ENCODE data around the gene SHROOM3. TPM values are rescaled to one million over a fixed set of nuclear protein-coding genes. Genes with fewer than 3 reads are reported as not detected.

The SHROOM3 gene
- total and polyA plus RNA-seq, 8 donors: 6.1 to 212 (median 77.6) TPM

DNA sequence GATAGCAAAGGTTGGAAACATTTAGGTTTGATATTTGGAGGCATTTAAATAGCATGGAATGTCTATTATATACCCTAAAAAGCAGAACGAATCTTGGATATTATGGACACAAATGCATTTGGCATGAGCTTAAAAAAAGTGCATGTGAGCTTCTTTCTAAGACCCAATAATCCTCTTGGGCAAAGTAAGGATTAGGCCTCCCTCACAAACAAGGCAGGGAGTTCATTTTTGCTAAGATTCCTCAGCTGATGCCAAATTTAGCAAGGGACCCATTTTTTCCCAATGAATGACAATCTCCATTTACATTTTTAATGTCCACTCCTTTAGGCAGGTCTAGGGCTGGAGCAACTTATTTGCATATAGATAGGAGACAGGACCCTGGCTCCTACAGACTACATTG is 263.1 kb downstream of the SHROOM3 start:
- peaks cover 35 to 90% (median 66%) of the 10 kb centered on the region in 4 donors for H3K4me1 ChIP-seq
- TF ChIP-seq POLR2AphosphoS5 (IDR thresholded peaks at IDR 0.05): no peak
- no peak for TF ChIP-seq EP300 (IDR thresholded peaks at IDR 0.05)
- TF ChIP-seq, protein P1, sequence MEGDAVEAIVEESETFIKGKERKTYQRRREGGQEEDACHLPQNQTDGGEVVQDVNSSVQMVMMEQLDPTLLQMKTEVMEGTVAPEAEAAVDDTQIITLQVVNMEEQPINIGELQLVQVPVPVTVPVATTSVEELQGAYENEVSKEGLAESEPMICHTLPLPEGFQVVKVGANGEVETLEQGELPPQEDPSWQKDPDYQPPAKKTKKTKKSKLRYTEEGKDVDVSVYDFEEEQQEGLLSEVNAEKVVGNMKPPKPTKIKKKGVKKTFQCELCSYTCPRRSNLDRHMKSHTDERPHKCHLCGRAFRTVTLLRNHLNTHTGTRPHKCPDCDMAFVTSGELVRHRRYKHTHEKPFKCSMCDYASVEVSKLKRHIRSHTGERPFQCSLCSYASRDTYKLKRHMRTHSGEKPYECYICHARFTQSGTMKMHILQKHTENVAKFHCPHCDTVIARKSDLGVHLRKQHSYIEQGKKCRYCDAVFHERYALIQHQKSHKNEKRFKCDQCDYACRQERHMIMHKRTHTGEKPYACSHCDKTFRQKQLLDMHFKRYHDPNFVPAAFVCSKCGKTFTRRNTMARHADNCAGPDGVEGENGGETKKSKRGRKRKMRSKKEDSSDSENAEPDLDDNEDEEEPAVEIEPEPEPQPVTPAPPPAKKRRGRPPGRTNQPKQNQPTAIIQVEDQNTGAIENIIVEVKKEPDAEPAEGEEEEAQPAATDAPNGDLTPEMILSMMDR (IDR thresholded peaks at IDR 0.05): no peak
- TF ChIP-seq POLR2A (IDR thresholded peaks at IDR 0.05): no peak
- no peaks in the 10 kb centered on the region for H3K27me3 ChIP-seq
- no peak overlapping the region for H3K4me3 ChIP-seq
- H3K27ac ChIP-seq: peak overlapping the region in 1 of 5 donors; percentile 92
- no peak for DNase-seq
- no peaks in the 10 kb centered on the region for H3K36me3 ChIP-seq
- H3K9me3 ChIP-seq: no peaks in the 10 kb centered on the region
- intact Hi-C loops (cut with DNase I; ENCODE audit: low total_unique reads): no loop called here
- WGBS, 5 donors: 52 to 83% (median 69%) methylated on average over 1 of the region's 1 CpG

GRCh38 chr4:76699751-76700310 is 264.8 kb downstream of the SHROOM3 start:
- intact Hi-C loops (cut with DNase I; ENCODE audit: low total_unique reads): no loop called here
- H3K27me3 ChIP-seq: no peaks in the 10 kb centered on the region
- peak overlapping the region; percentile 4 to 92 (median 85) for H3K27ac ChIP-seq
- peaks cover 48 to 90% (median 73%) of the 10 kb centered on the region in 4 donors for H3K4me1 ChIP-seq
- TF ChIP-seq, protein P1 (IDR thresholded peaks at IDR 0.05): no peak
- TF ChIP-seq POLR2AphosphoS5 (IDR thresholded peaks at IDR 0.05) (no peak), EP300 (IDR thresholded peaks at IDR 0.05) (no peak), POLR2A (IDR thresholded peaks at IDR 0.05) (no peak)
- no peak overlapping the region for H3K4me3 ChIP-seq
- no peak for DNase-seq
- 62 to 74% (median 71%) methylated on average over 4 of the region's 4 CpGs for WGBS, 5 donors
- no peaks in the 10 kb centered on the region for H3K9me3 ChIP-seq
- no peaks in the 10 kb centered on the region for H3K36me3 ChIP-seq

DNA sequence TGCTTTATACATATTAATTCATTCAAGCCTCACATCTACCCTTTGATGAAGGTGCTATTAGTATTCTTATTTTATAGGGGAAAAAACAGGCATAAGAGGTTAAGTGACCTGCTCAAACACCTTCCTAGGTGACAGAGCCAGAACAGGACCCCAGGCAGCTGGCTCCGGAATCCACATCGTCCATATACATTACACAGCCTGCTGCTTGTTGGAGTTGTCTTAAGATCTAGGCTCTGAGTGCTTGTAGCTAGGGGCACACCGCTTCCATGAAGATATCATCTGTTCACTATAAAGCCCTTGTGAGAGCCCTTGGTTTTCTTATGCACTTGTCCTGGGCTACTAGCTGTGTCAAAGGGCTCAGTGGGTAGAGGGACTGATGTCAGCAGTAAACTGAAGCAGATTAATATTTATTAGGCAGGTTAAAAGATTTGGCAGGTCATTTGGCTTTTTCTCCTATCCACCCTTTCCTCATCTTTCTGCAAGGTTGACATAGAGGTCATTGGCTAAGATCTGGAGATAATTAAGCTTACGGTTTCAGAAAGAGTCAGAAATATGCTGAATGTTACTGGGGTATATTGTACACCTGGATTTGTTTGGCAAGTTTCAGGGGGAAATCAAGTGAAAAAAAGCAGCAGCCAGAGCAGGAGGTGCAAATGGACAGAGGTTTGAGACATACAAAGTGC is 267.6 kb downstream of the SHROOM3 start:
- H3K9me3 ChIP-seq: no peaks in the 10 kb centered on the region
- no peak for DNase-seq
- no peak overlapping the region for H3K4me3 ChIP-seq
- H3K27ac ChIP-seq: peak overlapping the region; percentile 62 to 92 (median 85)
- H3K27me3 ChIP-seq: no peaks in the 10 kb centered on the region
- WGBS, 5 donors: 60 to 85% (median 67%) methylated on average over 4 of the region's 4 CpGs
- peaks cover 58 to 89% (median 75%) of the 10 kb centered on the region in 4 donors for H3K4me1 ChIP-seq
- TF ChIP-seq POLR2AphosphoS5 (IDR thresholded peaks at IDR 0.05) (no peak), POLR2A (IDR thresholded peaks at IDR 0.05) (no peak), EP300 (IDR thresholded peaks at IDR 0.05) (no peak)
- no peaks in the 10 kb centered on the region for H3K36me3 ChIP-seq
- intact Hi-C loops (cut with DNase I; ENCODE audit: low total_unique reads): no loop called here

DNA sequence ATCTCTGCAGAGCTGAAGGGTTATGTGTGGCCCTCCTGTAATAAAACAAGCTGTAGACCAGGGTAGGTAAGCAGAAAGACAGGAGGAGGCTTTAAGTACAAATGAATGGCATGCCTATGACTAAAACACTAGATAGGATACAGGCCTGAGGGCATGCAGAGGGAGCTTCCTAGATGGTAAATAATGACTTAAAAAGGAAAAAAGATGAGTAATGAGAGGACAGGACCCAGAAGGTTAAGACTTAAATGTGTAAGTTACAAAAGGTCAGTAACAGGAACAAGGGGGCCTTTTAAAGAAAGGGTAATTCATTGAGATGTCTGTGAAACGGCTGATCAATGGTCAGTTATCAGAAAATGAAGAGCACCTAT is 268.1 kb downstream of the SHROOM3 start:
- no peak for TF ChIP-seq EP300 (IDR thresholded peaks at IDR 0.05)
- TF ChIP-seq POLR2A (IDR thresholded peaks at IDR 0.05): no peak
- TF ChIP-seq, protein P1 (IDR thresholded peaks at IDR 0.05): no peak
- no peak for TF ChIP-seq POLR2AphosphoS5 (IDR thresholded peaks at IDR 0.05)
- H3K27me3 ChIP-seq: no peaks in the 10 kb centered on the region
- no peaks in the 10 kb centered on the region for H3K36me3 ChIP-seq
- no peak overlapping the region for H3K4me3 ChIP-seq
- H3K4me1 ChIP-seq: peaks cover 58 to 89% (median 75%) of the 10 kb centered on the region in 4 donors
- peak overlapping the region; percentile 32 to 92 (median 85) for H3K27ac ChIP-seq
- no peaks in the 10 kb centered on the region for H3K9me3 ChIP-seq
- intact Hi-C loops (cut with DNase I; ENCODE audit: low total_unique reads): no loop called here
- WGBS, 5 donors: 35 to 59% (median 45%) methylated on average over 1 of the region's 1 CpG
- DNase-seq: no peak

- Histone ChIP-seq H3K4me1 (peaks cover 60 to 90% (median 75%) of the 10 kb centered on the region in 4 donors), H3K9me3 (no peaks in the 10 kb centered on the region), H3K36me3 (no peaks in the 10 kb centered on the region), H3K27ac (peak overlapping the region; percentile 83 to 92 (median 87)), H3K27me3 (no peaks in the 10 kb centered on the region), H3K4me3 (no peak overlapping the region)
- WGBS, 5 donors: 27 to 41% (median 29%) methylated on average over 3 of the region's 3 CpGs
- intact Hi-C loops (cut with DNase I; ENCODE audit: low total_unique reads): no loop called here
- no peak for DNase-seq
- TF ChIP-seq, protein P1 (IDR thresholded peaks at IDR 0.05): no peak
- TF ChIP-seq POLR2AphosphoS5 (IDR thresholded peaks at IDR 0.05): no peak
- TF ChIP-seq POLR2A (IDR thresholded peaks at IDR 0.05): no peak
- no peak for TF ChIP-seq EP300 (IDR thresholded peaks at IDR 0.05)
Observed at GRCh38 chr4:76703676-76704075, 268.6 kb downstream of the SHROOM3 start.

Data from stomach (tissue), 9 donors.